ENCODE measurements around the gene SLC16A10. TPM values are rescaled to one million over a fixed set of nuclear protein-coding genes. Genes with fewer than 3 reads are reported as not detected.

SLC16A10 gene, protein sequence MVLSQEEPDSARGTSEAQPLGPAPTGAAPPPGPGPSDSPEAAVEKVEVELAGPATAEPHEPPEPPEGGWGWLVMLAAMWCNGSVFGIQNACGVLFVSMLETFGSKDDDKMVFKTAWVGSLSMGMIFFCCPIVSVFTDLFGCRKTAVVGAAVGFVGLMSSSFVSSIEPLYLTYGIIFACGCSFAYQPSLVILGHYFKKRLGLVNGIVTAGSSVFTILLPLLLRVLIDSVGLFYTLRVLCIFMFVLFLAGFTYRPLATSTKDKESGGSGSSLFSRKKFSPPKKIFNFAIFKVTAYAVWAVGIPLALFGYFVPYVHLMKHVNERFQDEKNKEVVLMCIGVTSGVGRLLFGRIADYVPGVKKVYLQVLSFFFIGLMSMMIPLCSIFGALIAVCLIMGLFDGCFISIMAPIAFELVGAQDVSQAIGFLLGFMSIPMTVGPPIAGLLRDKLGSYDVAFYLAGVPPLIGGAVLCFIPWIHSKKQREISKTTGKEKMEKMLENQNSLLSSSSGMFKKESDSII
- total RNA-seq: 10 to 100 TPM in 3 of 4 donors, 1 to 10 TPM in 1; 1.1 to 70.5 (median 19.6) TPM

DNA sequence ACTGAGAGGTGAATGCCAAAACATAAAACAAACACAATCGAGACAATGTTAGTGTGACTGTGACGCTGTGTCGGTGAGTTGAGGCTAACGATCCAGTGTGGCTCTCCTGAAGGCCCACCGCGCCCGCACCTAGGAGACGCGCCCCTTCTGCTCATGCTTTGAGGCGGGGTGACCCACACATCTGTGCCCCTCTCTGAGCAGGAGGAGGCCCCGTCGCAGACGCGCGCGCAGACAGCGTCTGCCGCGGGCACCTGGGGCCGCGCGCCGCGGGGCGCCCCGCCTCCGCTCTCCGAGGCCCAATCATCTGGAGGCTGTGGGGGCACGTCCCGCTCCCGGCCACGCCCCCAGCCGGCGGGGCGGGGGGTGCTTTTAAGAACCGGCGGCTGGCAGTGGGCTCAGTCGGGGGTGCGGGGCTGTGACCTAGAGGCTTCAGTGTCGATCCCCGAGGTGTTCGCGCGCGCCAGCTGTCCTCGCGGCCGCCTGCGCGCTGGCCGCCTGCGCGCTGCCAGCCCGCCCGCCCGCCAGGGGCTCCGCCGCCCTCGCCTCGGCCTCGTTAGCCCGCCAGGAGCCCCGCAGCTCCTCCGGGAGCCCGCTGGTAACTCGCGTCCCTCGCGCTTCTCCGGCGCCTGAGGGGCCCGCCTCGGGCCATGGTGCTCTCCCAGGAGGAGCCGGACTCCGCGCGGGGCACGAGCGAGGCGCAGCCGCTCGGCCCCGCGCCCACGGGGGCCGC is at the start of gene SLC16A10:
Gene SLC16A10 (plus strand): TSS at position 398 of the 730 bp plus-strand sequence. CDS start 250 bp downstream, at position 648.
- ATAC-seq (ENCODE audit: low FRiP score) (peak; percentile 89), DNase-seq (ENCODE audit: low spot score) (peak; percentile 50)
- TF ChIP-seq, protein P1, sequence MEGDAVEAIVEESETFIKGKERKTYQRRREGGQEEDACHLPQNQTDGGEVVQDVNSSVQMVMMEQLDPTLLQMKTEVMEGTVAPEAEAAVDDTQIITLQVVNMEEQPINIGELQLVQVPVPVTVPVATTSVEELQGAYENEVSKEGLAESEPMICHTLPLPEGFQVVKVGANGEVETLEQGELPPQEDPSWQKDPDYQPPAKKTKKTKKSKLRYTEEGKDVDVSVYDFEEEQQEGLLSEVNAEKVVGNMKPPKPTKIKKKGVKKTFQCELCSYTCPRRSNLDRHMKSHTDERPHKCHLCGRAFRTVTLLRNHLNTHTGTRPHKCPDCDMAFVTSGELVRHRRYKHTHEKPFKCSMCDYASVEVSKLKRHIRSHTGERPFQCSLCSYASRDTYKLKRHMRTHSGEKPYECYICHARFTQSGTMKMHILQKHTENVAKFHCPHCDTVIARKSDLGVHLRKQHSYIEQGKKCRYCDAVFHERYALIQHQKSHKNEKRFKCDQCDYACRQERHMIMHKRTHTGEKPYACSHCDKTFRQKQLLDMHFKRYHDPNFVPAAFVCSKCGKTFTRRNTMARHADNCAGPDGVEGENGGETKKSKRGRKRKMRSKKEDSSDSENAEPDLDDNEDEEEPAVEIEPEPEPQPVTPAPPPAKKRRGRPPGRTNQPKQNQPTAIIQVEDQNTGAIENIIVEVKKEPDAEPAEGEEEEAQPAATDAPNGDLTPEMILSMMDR (IDR thresholded peaks at IDR 0.05): no peak

DNA sequence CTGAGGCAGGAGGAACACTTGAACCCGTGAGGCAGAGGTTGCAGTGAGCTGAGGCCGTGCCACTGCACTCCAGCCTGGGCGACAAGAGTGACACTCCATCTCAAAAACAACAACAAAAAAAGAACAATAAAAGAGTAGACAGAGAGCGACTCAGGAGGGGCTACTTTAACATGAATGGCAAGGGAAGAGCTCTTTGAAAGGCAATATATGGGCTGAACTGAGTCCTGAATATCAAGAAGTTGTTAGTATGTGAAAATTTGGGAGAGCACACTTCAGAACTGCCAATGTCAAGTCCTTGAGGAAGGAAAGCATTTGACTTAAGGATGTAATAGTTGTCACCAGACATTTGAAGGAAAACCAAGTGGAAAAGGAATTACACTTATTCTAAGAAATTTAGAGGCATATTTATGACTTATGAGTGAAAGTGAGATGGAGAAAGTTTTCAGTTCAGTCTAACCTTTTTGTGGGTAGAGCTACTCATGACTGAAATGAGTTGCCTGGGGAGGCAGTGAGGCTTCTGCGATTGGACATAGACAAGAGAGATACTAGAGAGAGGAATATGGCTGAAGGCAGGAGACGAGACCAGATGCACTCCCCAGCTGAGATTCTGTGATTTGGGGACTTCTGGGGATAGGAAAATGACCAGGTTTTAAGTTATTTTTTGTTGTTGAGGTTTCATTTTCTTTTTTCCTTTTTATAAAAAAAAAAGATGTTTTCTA is 48.6 kb upstream of the SLC16A10 start:
- TF ChIP-seq, protein P1 (IDR thresholded peaks at IDR 0.05): no peak
- no peak for ATAC-seq (ENCODE audit: low FRiP score)
- no peak for DNase-seq (ENCODE audit: low spot score)

DNA sequence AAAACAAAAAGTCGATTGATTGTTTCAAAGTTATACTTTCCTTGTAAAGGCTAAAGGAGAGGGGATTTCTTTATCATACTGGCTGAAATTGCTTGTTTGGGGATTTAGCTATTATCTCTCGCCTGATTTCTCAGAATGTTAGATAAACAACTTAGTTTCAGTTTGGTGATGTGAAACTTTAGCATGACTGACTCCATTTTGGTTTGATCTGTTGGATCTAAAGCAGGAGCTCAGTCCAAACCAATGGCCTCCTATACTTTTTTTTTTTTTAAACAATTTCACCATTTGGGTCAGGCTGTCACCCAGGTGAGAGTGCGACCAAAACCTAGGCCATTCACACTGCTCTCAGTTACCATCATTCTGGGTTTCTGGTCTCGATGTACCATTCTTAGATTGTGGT is 45.4 kb upstream of the SLC16A10 start:
- no peak for DNase-seq (ENCODE audit: low spot score)
- no peak for ATAC-seq (ENCODE audit: low FRiP score)
- TF ChIP-seq, protein P1 (IDR thresholded peaks at IDR 0.05): no peak

DNA sequence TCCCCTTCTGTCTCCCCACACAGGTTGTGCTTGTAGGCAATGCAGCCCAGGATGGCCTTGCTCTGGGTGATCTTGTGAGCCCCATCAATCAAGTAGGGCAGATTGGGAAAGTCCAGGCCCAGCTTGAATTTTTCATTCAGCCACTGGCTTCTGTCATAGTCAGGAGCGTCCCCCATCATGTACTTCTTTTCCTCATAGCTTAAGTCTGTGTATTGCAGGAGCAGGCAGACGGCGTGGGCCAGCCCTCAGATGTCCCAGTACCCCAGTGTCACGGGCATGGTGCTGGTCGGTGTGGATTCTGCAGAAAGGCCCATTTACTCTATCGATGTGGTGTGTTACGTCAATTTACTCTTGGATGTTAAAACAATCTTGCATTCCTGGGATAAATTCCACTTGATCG is 40.1 kb upstream of the SLC16A10 start:
- peak; percentile 14 for ATAC-seq (ENCODE audit: low FRiP score)
- TF ChIP-seq, protein P1 (IDR thresholded peaks at IDR 0.05): no peak
- no peak for DNase-seq (ENCODE audit: low spot score)

DNA sequence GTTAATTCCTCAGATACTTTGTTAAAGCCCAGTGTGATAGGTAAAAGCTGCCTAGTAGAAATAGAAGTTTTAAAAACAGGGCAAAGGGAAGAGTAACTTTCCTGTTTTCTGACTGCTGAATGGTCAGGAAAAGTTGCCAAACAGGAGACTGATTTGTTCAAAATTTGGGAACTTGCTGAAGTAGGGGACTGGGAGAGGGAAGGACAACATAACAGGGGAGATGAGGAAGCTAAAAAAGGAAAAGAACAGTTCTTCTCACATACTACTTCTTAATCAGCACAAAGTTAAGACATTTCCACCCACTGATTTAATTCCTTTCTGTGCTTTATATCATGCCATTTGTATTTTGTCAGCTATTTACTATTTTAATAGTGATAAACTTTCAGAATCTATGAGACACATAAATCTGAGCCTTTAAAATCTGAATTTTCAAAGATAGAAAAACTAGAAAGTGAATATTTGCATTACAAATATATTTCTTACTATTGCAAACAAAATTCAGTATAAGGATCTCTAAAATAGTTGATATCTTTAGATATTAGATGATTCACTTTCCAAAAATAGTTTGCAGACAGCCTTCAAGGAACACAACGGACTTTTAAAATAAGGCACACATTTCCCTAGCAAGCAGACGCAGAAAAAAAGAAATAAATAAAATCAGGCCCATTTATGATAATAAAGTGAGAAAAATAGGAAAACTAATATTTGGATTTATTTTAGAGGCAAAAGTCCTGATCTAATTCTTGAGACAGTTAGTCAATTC is 36.9 kb upstream of the SLC16A10 start:
- TF ChIP-seq, protein P1 (IDR thresholded peaks at IDR 0.05): no peak
- no peak for ATAC-seq (ENCODE audit: low FRiP score)
- DNase-seq (ENCODE audit: low spot score): no peak

DNA sequence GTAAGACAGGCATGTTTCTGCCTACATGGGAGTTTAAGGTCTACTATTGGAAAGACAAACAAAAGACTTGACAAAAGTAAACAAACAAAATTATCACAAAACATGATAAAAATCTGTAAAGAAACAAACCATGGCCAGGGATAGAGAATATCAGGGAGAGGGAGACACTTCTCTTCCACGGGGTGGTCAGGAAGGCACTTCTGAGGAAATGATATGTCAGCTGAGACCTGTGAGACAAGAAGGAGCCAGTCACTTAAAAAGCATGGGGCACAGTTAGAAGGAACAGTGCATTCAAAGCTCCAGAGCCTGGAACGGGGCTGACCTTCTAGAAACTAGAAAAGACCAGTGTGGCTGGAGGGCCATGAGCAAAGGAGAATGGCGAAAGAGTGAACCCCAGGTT is 35.1 kb upstream of the SLC16A10 start:
- ATAC-seq (ENCODE audit: low FRiP score): no peak
- DNase-seq (ENCODE audit: low spot score): no peak
- TF ChIP-seq, protein P1 (IDR thresholded peaks at IDR 0.05): no peak
